Spinal cord (tissue), 10 donors: ENCODE data around the gene GADL1. TPM values are rescaled to one million over a fixed set of nuclear protein-coding genes. Genes with fewer than 3 reads are reported as not detected.

Experiments used
- DNase-seq, 6 donors: peaks; one replicate each; pipeline versions ENCODE4 v3.0.0 to v3.0.0-alpha.2; 2013 to 2015; ENCODE audit warnings: low spot score in 6 of 6, low read depth in 4 of 6
- H3K27ac ChIP-seq: one replicate; pipeline ENCODE4 v1.5.1; 2013; ENCODE audit warnings: low read depth, low read length, control low read depth
- H3K27me3 ChIP-seq: one replicate; pipeline ENCODE4 v1.6.1; 2013; ENCODE audit warnings: low read length; ENCODE audit not compliant: control insufficient read depth, insufficient read depth
- H3K36me3 ChIP-seq: one replicate; pipeline ENCODE4 v1.6.1; 2013; ENCODE audit warnings: low read length; ENCODE audit not compliant: control insufficient read depth, insufficient read depth
- H3K4me1 ChIP-seq: one replicate; pipeline ENCODE4 v1.6.1; 2013; ENCODE audit warnings: low read length; ENCODE audit not compliant: control insufficient read depth, insufficient read depth
- H3K4me3 ChIP-seq: one replicate; pipeline ENCODE4 v1.5.1; 2013; ENCODE audit warnings: low read depth, low read length, control low read depth
- H3K9me3 ChIP-seq: one replicate; pipeline ENCODE4 v1.6.1; 2013; ENCODE audit warnings: low read length; ENCODE audit not compliant: control insufficient read depth, insufficient read depth
- WGBS: methylation state at CpG from one replicate; pipeline ENCODE4 v1.1.5; 2013; ENCODE audit warnings: missing lambda C conversion rate; ENCODE audit not compliant: insufficient coverage; 5-methylcytosine and 5-hydroxymethylcytosine counted together
- polyA plus RNA-seq, 2 donors: library from polyadenylated mRNA; unstranded; fragments of 120-200 nt; gene quantifications; one replicate each; pipeline ENCODE4 v1.2.1, GENCODE V29; 2013; ENCODE audit not compliant: insufficient read length in 2 of 2
- total RNA-seq, 2 donors: library from RNA; depleted of rRNA in 1 of 2; stranded (reverse); fragments of 120-200 nt in 1 of 2; fragments of >200 nt in 1 of 2; gene quantifications; one replicate each; pipeline versions ENCODE4 v1.2.3 to v1.2.4, GENCODE V29; 2013 to 2014
- donor health status: healthy.

The GADL1 gene
- total and polyA plus RNA-seq, 4 donors = 0.21 to 0.79 (median 0.48) TPM

GRCh38 chr3:30688776-30689641 lies 205.5 kb downstream of the GADL1 start:
- Histone ChIP-seq H3K27ac (peak overlapping the region; percentile 36), H3K27me3 (no peaks in the 10 kb centered on the region), H3K4me3 (no peak overlapping the region), H3K4me1 (peaks cover 8% of the 10 kb centered on the region), H3K36me3 (no peaks in the 10 kb centered on the region), H3K9me3 (no peaks in the 10 kb centered on the region)
- 41% methylated on average over 8 of the region's 10 CpGs for WGBS
- DNase-seq = peak in 2 of 6 donors; percentile 66

- no peak for DNase-seq
- no peaks in the 10 kb centered on the region for H3K9me3 ChIP-seq
- H3K36me3 ChIP-seq = no peaks in the 10 kb centered on the region
- no peak overlapping the region for H3K4me3 ChIP-seq
- no peaks in the 10 kb centered on the region for H3K27me3 ChIP-seq
- peak overlapping the region; percentile 36 for H3K27ac ChIP-seq
- peaks cover 8% of the 10 kb centered on the region for H3K4me1 ChIP-seq
- WGBS = 97% methylated on average over 7 of the region's 8 CpGs
Observed at GRCh38 chr3:30687930-30688570, 206.4 kb downstream of the GADL1 start.

GRCh38 chr3:30686799-30687198 lies 207.7 kb downstream of the GADL1 start:
- no peak for DNase-seq
- Histone ChIP-seq H3K9me3 (no peaks in the 10 kb centered on the region), H3K27me3 (no peaks in the 10 kb centered on the region), H3K4me3 (no peak overlapping the region), H3K4me1 (peaks cover 15% of the 10 kb centered on the region), H3K36me3 (no peaks in the 10 kb centered on the region), H3K27ac (no peak overlapping the region)
- no CpG with 5 or more reads among the region's 2 CpGs for WGBS

- H3K27ac ChIP-seq = no peak overlapping the region
Observed at GRCh38 chr3:30686176-30686575, 208.3 kb downstream of the GADL1 start.

GRCh38 chr3:30685267-30685667 lies 209.2 kb downstream of the GADL1 start:
- H3K9me3 ChIP-seq = no peaks in the 10 kb centered on the region
- WGBS = 100% methylated on average over 1 of the region's 2 CpGs
- H3K36me3 ChIP-seq = no peaks in the 10 kb centered on the region
- no peak for DNase-seq
- H3K4me1 ChIP-seq = peaks cover 21% of the 10 kb centered on the region
- H3K27me3 ChIP-seq = no peaks in the 10 kb centered on the region
- no peak overlapping the region for H3K27ac ChIP-seq
- H3K4me3 ChIP-seq = no peak overlapping the region

More at GRCh38 chr3:30686176-30686575, 208.3 kb downstream of the GADL1 start:
- Histone ChIP-seq H3K9me3 (no peaks in the 10 kb centered on the region), H3K4me3 (no peak overlapping the region), H3K4me1 (peaks cover 19% of the 10 kb centered on the region), H3K36me3 (no peaks in the 10 kb centered on the region), H3K27me3 (no peaks in the 10 kb centered on the region)
- WGBS = no CpG with 5 or more reads among the region's 2 CpGs
- no peak for DNase-seq

- no peaks in the 10 kb centered on the region for H3K36me3 ChIP-seq
- H3K4me1 ChIP-seq = peaks cover 26% of the 10 kb centered on the region
- no peak overlapping the region for H3K27ac ChIP-seq
- no CpG with 5 or more reads among the region's 3 CpGs for WGBS
- no peaks in the 10 kb centered on the region for H3K27me3 ChIP-seq
- no peaks in the 10 kb centered on the region for H3K9me3 ChIP-seq
- H3K4me3 ChIP-seq = no peak overlapping the region
- no peak for DNase-seq
Observed at GRCh38 chr3:30684356-30684755, 210.1 kb downstream of the GADL1 start.

GRCh38 chr3:30683769-30684168 lies 210.7 kb downstream of the GADL1 start:
- H3K4me3 ChIP-seq = no peak overlapping the region
- no peak overlapping the region for H3K27ac ChIP-seq
- H3K36me3 ChIP-seq = no peaks in the 10 kb centered on the region
- no peaks in the 10 kb centered on the region for H3K27me3 ChIP-seq
- no peak for DNase-seq
- H3K4me1 ChIP-seq = peaks cover 24% of the 10 kb centered on the region
- no peaks in the 10 kb centered on the region for H3K9me3 ChIP-seq
- 85% methylated on average over 3 of the region's 3 CpGs for WGBS

GRCh38 chr3:30682434-30683155 lies 211.9 kb downstream of the GADL1 start:
- no peaks in the 10 kb centered on the region for H3K27me3 ChIP-seq
- no peaks in the 10 kb centered on the region for H3K9me3 ChIP-seq
- H3K4me1 ChIP-seq = peaks cover 23% of the 10 kb centered on the region
- no CpG with 5 or more reads among the region's 1 CpG for WGBS
- DNase-seq = no peak
- no peaks in the 10 kb centered on the region for H3K36me3 ChIP-seq
- H3K27ac ChIP-seq = peak overlapping the region; percentile 93
- no peak overlapping the region for H3K4me3 ChIP-seq

GRCh38 chr3:30681649-30682211 lies 212.7 kb downstream of the GADL1 start:
- H3K4me3 ChIP-seq = peak overlapping the region; percentile 13
- peaks cover 23% of the 10 kb centered on the region for H3K4me1 ChIP-seq
- WGBS = 19% methylated on average over 2 of the region's 6 CpGs
- H3K36me3 ChIP-seq = no peaks in the 10 kb centered on the region
- no peaks in the 10 kb centered on the region for H3K9me3 ChIP-seq
- H3K27me3 ChIP-seq = no peaks in the 10 kb centered on the region
- peak overlapping the region; percentile 93 for H3K27ac ChIP-seq
- peak in 1 of 6 donors; percentile 61 for DNase-seq
